ENCODE data around the gene TRIM69. TPM values are rescaled to one million over a fixed set of nuclear protein-coding genes. Genes with fewer than 3 reads are reported as not detected.
A peak's percentile ranks its signal among the peaks of the same experiment; 100 is the strongest.
"Not testable (repeated sequence)": the region's sequence is repeated elsewhere in the genome, so short reads cannot be mapped to it uniquely, and the experiment has no call there.

TRIM69 gene
- polyA plus RNA-seq, 4 donors = 8.1 to 18.5 (median 10.9) TPM

- no peak for DNase-seq
- Histone ChIP-seq H3K27ac (ENCODE audit: low read depth in 1 of 3, low read length in 2 of 3) (peak overlapping the region; percentile 92 to 100 (median 94)), H3K4me1 (ENCODE audit: control insufficient read depth in 3 of 3, insufficient read depth in 2 of 3, low read depth in 1 of 3, low read length in 2 of 3) (peaks cover 5 to 22% (median 18%) of the 10 kb centered on the region in 3 donors), H3K27me3 (ENCODE audit: control insufficient read depth in 3 of 3, insufficient read depth in 3 of 3, low read length in 3 of 3) (no peaks in the 10 kb centered on the region), H3K9me3 (ENCODE audit: control insufficient read depth in 2 of 2, insufficient read depth in 1 of 2, low read depth in 1 of 2, low read length in 1 of 2) (no peaks in the 10 kb centered on the region), H3K4me3 (ENCODE audit: low read depth in 1 of 3, low read length in 3 of 3) (no peak overlapping the region), H3K36me3 (ENCODE audit: control insufficient read depth in 3 of 3, insufficient read depth in 2 of 3, low read depth in 1 of 3, low read length in 3 of 3) (no peaks in the 10 kb centered on the region)
- WGBS, 3 donors = 75 to 80% (median 78%) methylated on average over 6 of the region's 6 CpGs
- FAIRE-seq = no peak
Measured at GRCh38 chr15:44727485-44728231, 8.7 kb upstream of the TRIM69 start.

DNA sequence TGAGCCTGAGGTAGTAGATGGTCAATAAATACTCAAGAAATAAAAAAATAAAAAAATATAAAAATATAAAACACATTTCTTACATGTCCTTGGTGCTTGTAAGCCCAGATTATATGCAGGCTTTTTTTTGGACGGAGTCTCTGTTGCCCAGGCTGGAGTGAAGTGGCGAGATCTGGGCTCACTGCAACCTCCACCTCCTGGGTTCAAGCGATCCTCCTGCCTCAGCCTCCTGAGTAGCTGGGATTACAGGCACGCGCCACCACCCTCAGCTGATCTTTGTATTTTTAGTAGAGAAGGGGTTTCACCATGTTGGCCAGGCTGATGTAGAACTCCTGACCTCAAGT, 8.1 kb upstream of the TRIM69 start:
- Histone ChIP-seq H3K27ac (ENCODE audit: low read depth in 1 of 3, low read length in 2 of 3) (peak overlapping the region; percentile 92 to 100 (median 99)), H3K4me3 (ENCODE audit: low read depth in 1 of 3, low read length in 3 of 3) (peak overlapping the region in 1 of 3 donors; percentile 66), H3K4me1 (ENCODE audit: control insufficient read depth in 3 of 3, insufficient read depth in 2 of 3, low read depth in 1 of 3, low read length in 2 of 3) (peaks cover 5 to 22% (median 18%) of the 10 kb centered on the region in 3 donors)
- DNase-seq; FAIRE-seq; H3K9me3 ChIP-seq (ENCODE audit: control insufficient read depth in 2 of 2, insufficient read depth in 1 of 2, low read depth in 1 of 2, low read length in 1 of 2); H3K36me3 ChIP-seq (ENCODE audit: control insufficient read depth in 3 of 3, insufficient read depth in 2 of 3, low read depth in 1 of 3, low read length in 3 of 3); H3K27me3 ChIP-seq (ENCODE audit: control insufficient read depth in 3 of 3, insufficient read depth in 3 of 3, low read length in 3 of 3): not testable (repeated sequence)
- 34 to 43% (median 35%) methylated on average over 5 of the region's 5 CpGs for WGBS, 3 donors

DNA sequence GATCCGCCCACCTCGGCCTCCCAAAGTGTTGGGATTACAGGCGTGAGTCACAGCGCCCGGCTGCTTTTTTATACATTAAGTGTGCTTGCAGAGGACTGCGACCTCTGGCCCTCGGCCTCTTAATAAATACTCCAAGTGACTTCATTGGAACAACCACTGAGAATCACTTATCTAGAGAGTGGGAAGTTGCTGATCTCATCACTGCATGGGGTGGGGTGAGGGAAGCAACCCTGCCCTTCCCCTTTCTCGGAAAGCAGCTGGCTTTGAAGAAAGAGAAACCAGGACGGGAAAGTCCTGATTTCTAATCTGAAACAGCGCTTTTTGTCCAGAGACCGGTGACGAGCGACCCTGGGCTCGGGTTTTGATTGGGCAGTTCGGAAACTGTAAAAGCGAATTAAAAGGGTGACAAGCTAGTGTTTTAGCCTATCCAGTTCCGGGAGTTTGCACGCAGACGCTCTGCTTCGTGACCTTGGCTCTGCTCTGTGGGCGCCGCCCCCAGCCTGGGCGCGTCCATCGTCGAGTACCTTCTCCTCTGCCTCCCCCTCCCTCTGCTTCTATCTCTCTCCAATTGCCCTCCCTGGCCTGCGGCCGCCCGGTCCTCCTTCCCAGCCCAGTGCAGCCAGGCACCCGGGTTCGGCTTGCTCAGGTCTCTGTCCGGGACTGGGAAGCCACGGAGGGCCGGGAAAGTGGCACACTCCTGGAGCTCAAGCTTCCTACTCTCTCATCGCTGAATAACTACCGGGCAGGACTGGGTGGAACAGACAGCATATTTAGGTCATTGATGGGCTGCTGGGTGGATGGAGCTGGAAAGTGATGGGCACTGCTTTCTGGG, 7.5 kb upstream of the TRIM69 start:
- H3K9me3 ChIP-seq (ENCODE audit: control insufficient read depth in 2 of 2, insufficient read depth in 1 of 2, low read depth in 1 of 2, low read length in 1 of 2) = no peaks in the 10 kb centered on the region
- 0% methylated on average over 35 to 36 of the region's 36 CpGs for WGBS, 3 donors
- no peaks in the 10 kb centered on the region for H3K27me3 ChIP-seq (ENCODE audit: control insufficient read depth in 3 of 3, insufficient read depth in 3 of 3, low read length in 3 of 3)
- H3K27ac ChIP-seq (ENCODE audit: low read depth in 1 of 3, low read length in 2 of 3) = peak overlapping the region; percentile 92 to 100 (median 99)
- DNase-seq (peak; percentile 99), FAIRE-seq (peak; percentile 71)
- peaks cover 0 to 3% (median 0%) of the 10 kb centered on the region in 3 donors for H3K36me3 ChIP-seq (ENCODE audit: control insufficient read depth in 3 of 3, insufficient read depth in 2 of 3, low read depth in 1 of 3, low read length in 3 of 3)
- H3K4me3 ChIP-seq (ENCODE audit: low read depth in 1 of 3, low read length in 3 of 3) = peak overlapping the region; percentile 66 to 88 (median 75)
- peaks cover 5 to 22% (median 18%) of the 10 kb centered on the region in 3 donors for H3K4me1 ChIP-seq (ENCODE audit: control insufficient read depth in 3 of 3, insufficient read depth in 2 of 3, low read depth in 1 of 3, low read length in 2 of 3)

DNA sequence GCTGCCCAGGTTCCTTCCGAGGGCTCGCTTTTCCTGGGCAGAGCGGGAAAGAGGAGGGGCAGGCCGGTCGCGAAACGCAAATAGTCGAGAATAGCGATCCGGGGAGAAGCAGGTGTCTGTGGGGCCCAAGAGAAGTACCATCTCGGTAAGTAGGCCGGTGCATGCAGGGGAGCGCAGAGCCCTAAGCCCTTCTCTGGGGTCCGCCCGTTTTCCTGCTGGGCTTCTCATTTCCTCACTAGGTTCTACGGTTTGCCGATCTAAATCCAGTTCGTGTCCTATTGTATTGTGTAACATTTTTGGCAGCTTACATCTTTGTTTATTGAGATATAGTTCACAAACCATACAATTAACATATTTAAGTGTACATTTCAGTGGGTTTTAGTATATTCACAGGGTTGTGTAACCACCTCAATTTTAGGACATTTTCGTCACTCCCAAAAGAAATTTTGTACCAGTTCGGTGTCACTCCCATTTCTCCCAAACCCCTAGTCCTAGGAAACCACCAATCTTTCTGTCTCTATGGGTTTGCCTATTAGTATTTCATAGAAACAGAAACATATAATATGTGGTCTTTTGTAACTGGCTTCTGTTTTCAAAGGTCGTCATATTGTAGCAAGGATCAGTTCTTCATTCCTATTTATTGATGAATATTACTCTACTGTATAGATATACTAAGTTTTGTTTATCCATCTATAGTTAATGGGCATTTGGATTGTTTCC, 6.8 kb upstream of the TRIM69 start:
- peak overlapping the region; percentile 66 to 88 (median 75) for H3K4me3 ChIP-seq (ENCODE audit: low read depth in 1 of 3, low read length in 3 of 3)
- peak overlapping the region; percentile 92 to 100 (median 99) for H3K27ac ChIP-seq (ENCODE audit: low read depth in 1 of 3, low read length in 2 of 3)
- no peaks in the 10 kb centered on the region for H3K9me3 ChIP-seq (ENCODE audit: control insufficient read depth in 2 of 2, insufficient read depth in 1 of 2, low read depth in 1 of 2, low read length in 1 of 2)
- peaks cover 5 to 22% (median 18%) of the 10 kb centered on the region in 3 donors for H3K4me1 ChIP-seq (ENCODE audit: control insufficient read depth in 3 of 3, insufficient read depth in 2 of 3, low read depth in 1 of 3, low read length in 2 of 3)
- 1 to 3% (median 2%) methylated on average over 20 to 21 of the region's 21 CpGs for WGBS, 3 donors
- FAIRE-seq (no peak), DNase-seq (no peak)
- H3K36me3 ChIP-seq (ENCODE audit: control insufficient read depth in 3 of 3, insufficient read depth in 2 of 3, low read depth in 1 of 3, low read length in 3 of 3) = peaks cover 0 to 3% (median 0%) of the 10 kb centered on the region in 3 donors
- H3K27me3 ChIP-seq (ENCODE audit: control insufficient read depth in 3 of 3, insufficient read depth in 3 of 3, low read length in 3 of 3) = no peaks in the 10 kb centered on the region

- 36 to 58% (median 45%) methylated on average over 2 of the region's 2 CpGs for WGBS, 3 donors
- DNase-seq = no peak
- H3K36me3 ChIP-seq (ENCODE audit: control insufficient read depth in 3 of 3, insufficient read depth in 2 of 3, low read depth in 1 of 3, low read length in 3 of 3) = peaks cover 0 to 3% (median 0%) of the 10 kb centered on the region in 3 donors
- no peak overlapping the region for H3K4me3 ChIP-seq (ENCODE audit: low read depth in 1 of 3, low read length in 3 of 3)
- no peaks in the 10 kb centered on the region for H3K27me3 ChIP-seq (ENCODE audit: control insufficient read depth in 3 of 3, insufficient read depth in 3 of 3, low read length in 3 of 3)
- no peak for FAIRE-seq
- H3K9me3 ChIP-seq (ENCODE audit: control insufficient read depth in 2 of 2, insufficient read depth in 1 of 2, low read depth in 1 of 2, low read length in 1 of 2) = no peaks in the 10 kb centered on the region
- H3K4me1 ChIP-seq (ENCODE audit: control insufficient read depth in 3 of 3, insufficient read depth in 2 of 3, low read depth in 1 of 3, low read length in 2 of 3) = peaks cover under 1 to 8% (median 2%) of the 10 kb centered on the region in 3 donors
- peak overlapping the region in 1 of 3 donors; percentile 85 for H3K27ac ChIP-seq (ENCODE audit: low read depth in 1 of 3, low read length in 2 of 3)
Measured at GRCh38 chr15:44734839-44735481, 1.4 kb upstream of the TRIM69 start.

- Histone ChIP-seq H3K4me1 (ENCODE audit: control insufficient read depth in 3 of 3, insufficient read depth in 2 of 3, low read depth in 1 of 3, low read length in 2 of 3) (peaks cover 0 to 5% (median 2%) of the 10 kb centered on the region in 3 donors), H3K4me3 (ENCODE audit: low read depth in 1 of 3, low read length in 3 of 3) (no peak overlapping the region), H3K36me3 (ENCODE audit: control insufficient read depth in 3 of 3, insufficient read depth in 2 of 3, low read depth in 1 of 3, low read length in 3 of 3) (peaks cover 0 to 3% (median 0%) of the 10 kb centered on the region in 3 donors), H3K27ac (ENCODE audit: low read depth in 1 of 3, low read length in 2 of 3) (peak overlapping the region; percentile 4 to 83 (median 60)), H3K27me3 (ENCODE audit: control insufficient read depth in 3 of 3, insufficient read depth in 3 of 3, low read length in 3 of 3) (no peaks in the 10 kb centered on the region), H3K9me3 (ENCODE audit: control insufficient read depth in 2 of 2, insufficient read depth in 1 of 2, low read depth in 1 of 2, low read length in 1 of 2) (no peaks in the 10 kb centered on the region)
- DNase-seq (no peak), FAIRE-seq (no peak)
- WGBS, 3 donors = 46 to 72% (median 63%) methylated on average over 8 of the region's 8 CpGs
Measured at GRCh38 chr15:44735482-44736180, 697 bp upstream of the TRIM69 start.

- Histone ChIP-seq H3K36me3 (ENCODE audit: control insufficient read depth in 3 of 3, insufficient read depth in 2 of 3, low read depth in 1 of 3, low read length in 3 of 3) (no peaks in the 10 kb centered on the region), H3K27me3 (ENCODE audit: control insufficient read depth in 3 of 3, insufficient read depth in 3 of 3, low read length in 3 of 3) (no peaks in the 10 kb centered on the region), H3K4me1 (ENCODE audit: control insufficient read depth in 3 of 3, insufficient read depth in 2 of 3, low read depth in 1 of 3, low read length in 2 of 3) (peaks cover 0 to 2% (median 0%) of the 10 kb centered on the region in 3 donors), H3K27ac (ENCODE audit: low read depth in 1 of 3, low read length in 2 of 3) (no peak overlapping the region), H3K4me3 (ENCODE audit: low read depth in 1 of 3, low read length in 3 of 3) (no peak overlapping the region), H3K9me3 (ENCODE audit: control insufficient read depth in 2 of 2, insufficient read depth in 1 of 2, low read depth in 1 of 2, low read length in 1 of 2) (no peaks in the 10 kb centered on the region)
- DNase-seq (peak; percentile 63 to 67), FAIRE-seq (no peak)
- WGBS, 3 donors = 61 to 72% (median 65%) methylated on average over 3 of the region's 3 CpGs
Measured at GRCh38 chr15:44738340-44738984, 2.1 kb downstream of the TRIM69 start.

Measured in small intestine (tissue), 7 donors.